22Rv1 (cell line): ENCODE data around the gene FSTL3.
A peak's percentile ranks its signal among the peaks of the same experiment; 100 is the strongest.
"Not testable (repeated sequence)": the region's sequence is repeated elsewhere in the genome, so short reads cannot be mapped to it uniquely, and the experiment has no call there.

ENCODE experiments used
- H3K27ac ChIP-seq: fragments of 450-650 bp; 2 replicates; pipeline ENCODE4 v1.5.1; 2017
- CTCF ChIP-seq: fragments of 450-650 bp; IDR thresholded peaks from 2 replicates; pipeline ENCODE4 v1.5.1; 2017; ENCODE audit warnings: mild to moderate bottlenecking
- ZFX ChIP-seq: fragments of 450-650 bp; IDR thresholded peaks from 2 replicates; pipeline ENCODE4 v1.6.1; 2017; ENCODE audit warnings: antibody characterized with exemption, borderline replicate concordance

FSTL3 gene

GRCh38 chr19:694481-695351, 18.5 kb downstream of the FSTL3 start:
- TF ChIP-seq ZFX (no peak), CTCF (no peak)
- no peak overlapping the region for H3K27ac ChIP-seq

DNA sequence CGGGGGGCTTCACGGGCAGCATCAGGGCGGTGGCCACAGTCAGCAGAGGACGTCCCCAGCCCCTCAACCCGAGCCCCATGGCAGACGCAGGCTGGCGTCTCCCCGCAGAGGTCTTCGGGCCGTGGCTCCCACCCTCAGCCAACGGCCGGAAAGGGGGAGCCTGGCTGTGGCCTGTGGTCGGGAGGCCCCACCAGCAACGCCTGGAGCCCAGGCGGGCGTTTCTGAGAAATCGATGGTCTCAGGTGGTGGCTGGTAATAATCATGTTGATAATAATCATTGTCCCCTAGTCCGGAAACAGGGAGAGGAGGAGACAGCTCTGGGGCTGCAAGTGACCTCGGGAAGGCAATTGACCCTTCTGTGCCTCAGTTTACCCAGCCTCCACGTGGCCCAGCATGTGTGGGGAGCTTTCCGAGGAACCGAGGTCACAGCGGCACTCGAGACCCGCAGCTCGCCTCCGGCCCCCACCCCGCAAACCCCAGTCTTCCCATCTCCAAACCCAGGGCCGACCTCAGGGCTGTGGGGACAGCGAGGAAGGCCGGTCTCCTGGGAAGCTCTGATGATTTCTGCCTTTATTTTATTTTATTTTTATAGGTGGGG, 19.3 kb downstream of the FSTL3 start, which contains the start of gene PRSS57:
Gene PRSS57, minus strand, starts transcription at position 101 of the 598 bp plus-strand sequence. Its CDS starts 22 bp downstream, at position 79.
- no peak within 1 kb of the TSS for H3K27ac ChIP-seq

GRCh38 chr19:698529-698928, 22.3 kb downstream of the FSTL3 start:
- H3K27ac ChIP-seq = not testable (repeated sequence)

More for the DNA sequence above, 19.3 kb downstream of the FSTL3 start, which contains the start of gene PRSS57:
- no peak for TF ChIP-seq ZFX
- TF ChIP-seq CTCF = no peak

GRCh38 chr19:699885-700284, 23.7 kb downstream of the FSTL3 start:
- H3K27ac ChIP-seq = not testable (repeated sequence)

DNA sequence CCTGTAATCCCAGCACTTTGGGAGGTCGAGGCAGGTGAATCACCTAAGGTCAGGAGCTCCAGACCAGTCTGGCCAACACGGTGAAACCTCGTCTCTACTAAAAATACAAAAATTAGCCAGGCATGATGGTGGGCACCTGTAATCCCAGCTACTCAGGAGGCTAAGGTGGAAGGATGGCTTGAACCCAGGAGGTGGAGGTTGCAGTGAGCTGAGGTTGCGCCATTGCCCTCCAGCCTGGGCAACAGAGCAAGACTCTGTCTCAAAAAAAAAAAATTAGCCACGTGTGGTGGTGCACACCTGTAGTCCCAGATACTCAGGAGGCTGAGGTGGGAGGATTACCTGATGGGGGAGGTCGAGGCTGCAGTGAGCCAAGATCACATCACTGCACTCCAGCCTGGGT, 26.7 kb downstream of the FSTL3 start:
- not testable (repeated sequence) for H3K27ac ChIP-seq

DNA sequence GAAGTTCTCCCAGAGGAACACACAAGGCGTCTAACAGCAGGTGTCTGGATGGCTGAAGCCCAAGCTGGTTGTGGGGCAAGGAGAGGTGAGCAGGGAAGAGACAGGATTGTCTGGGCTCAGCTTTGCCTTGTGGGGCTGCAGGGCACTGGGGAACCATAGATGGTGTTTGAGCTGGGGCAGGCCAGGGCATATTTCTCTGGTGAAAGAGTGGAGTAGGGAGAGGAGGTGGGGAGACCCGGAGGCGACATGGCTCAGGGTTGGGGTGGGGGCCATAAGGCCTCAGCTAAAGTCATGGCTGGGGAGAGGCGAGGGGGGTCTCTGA, 27.1 kb downstream of the FSTL3 start:
- no peak overlapping the region for H3K27ac ChIP-seq
- no peak for TF ChIP-seq ZFX
- TF ChIP-seq CTCF = no peak

- TF ChIP-seq CTCF (0 out of 2 replicates have a peak, but pooled peaks have one; percentile 5), ZFX (no peak)
- H3K27ac ChIP-seq = no peak overlapping the region
Measured at GRCh38 chr19:703651-704446, 27.7 kb downstream of the FSTL3 start.

GRCh38 chr19:704447-704741, 28.2 kb downstream of the FSTL3 start:
- TF ChIP-seq ZFX (no peak), CTCF (no peak)
- no peak overlapping the region for H3K27ac ChIP-seq
